DOHH2 (cell line): ENCODE results near the gene PDCD7.

ENCODE experiments used
- EZH2phosphoT487 ChIP-seq: fragments of 200-600 bp; sonication (generic); IDR thresholded peaks from 2 replicates; pipeline ENCODE4 v1.6.1; 2017; ENCODE audit warnings: borderline replicate concordance, mild to moderate bottlenecking, antibody characterized with exemption, low read length, moderate library complexity, mixed read lengths
- TF ChIP-seq, protein P1 (sequence below): fragments of 200-600 bp; sonication (generic); IDR thresholded peaks from one replicate; pipeline ENCODE4 v1.5.1; 2014; ENCODE audit warnings: antibody characterized with exemption, mild to moderate bottlenecking, low read depth, low read length; ENCODE audit not compliant: poor library complexity, severe bottlenecking

DNA sequence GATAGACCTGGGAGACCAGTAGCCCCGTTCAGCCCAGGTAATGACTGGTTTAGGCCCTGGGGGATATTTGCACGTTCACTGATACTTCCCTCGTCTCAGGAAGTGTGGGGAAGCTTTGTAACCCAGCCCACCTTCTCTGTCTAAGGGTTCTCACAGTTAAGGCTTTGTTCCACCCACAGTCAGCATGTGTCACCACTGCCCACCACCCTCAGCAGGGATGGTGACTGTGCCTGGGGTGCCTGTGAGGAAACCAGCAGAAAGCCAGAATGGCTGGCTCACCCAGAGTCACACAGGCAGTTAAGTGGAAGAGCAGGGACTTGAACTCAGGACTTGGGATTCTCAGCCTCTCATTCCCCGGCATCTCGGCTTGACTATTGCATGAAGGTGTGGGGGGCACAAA is 51.9 kb downstream of the PDCD7 start:
- TF ChIP-seq, protein P1, sequence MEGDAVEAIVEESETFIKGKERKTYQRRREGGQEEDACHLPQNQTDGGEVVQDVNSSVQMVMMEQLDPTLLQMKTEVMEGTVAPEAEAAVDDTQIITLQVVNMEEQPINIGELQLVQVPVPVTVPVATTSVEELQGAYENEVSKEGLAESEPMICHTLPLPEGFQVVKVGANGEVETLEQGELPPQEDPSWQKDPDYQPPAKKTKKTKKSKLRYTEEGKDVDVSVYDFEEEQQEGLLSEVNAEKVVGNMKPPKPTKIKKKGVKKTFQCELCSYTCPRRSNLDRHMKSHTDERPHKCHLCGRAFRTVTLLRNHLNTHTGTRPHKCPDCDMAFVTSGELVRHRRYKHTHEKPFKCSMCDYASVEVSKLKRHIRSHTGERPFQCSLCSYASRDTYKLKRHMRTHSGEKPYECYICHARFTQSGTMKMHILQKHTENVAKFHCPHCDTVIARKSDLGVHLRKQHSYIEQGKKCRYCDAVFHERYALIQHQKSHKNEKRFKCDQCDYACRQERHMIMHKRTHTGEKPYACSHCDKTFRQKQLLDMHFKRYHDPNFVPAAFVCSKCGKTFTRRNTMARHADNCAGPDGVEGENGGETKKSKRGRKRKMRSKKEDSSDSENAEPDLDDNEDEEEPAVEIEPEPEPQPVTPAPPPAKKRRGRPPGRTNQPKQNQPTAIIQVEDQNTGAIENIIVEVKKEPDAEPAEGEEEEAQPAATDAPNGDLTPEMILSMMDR = no peak
- TF ChIP-seq EZH2phosphoT487 = no peak
